Hematopoietic multipotent progenitor cell treated with erythropoietin and hydrocortisone succinate and interleukin-3 and kit ligand, for 17 days (in vitro differentiated cells): ENCODE data around the gene KCNAB1.

Experiments
- DNase-seq: peaks from one replicate; pipeline ENCODE4 v3.0.0-alpha.2; 2015; ENCODE audit warnings: low spot score

The KCNAB1 gene

GRCh38 chr3:156140001-156140595, 19.7 kb downstream of the KCNAB1 start:
- no peak for DNase-seq

- DNase-seq, result no peak
Observed at GRCh38 chr3:156142702-156143101, 22.3 kb downstream of the KCNAB1 start.

- DNase-seq, result no peak
Observed at GRCh38 chr3:156143136-156143535, 22.8 kb downstream of the KCNAB1 start.

GRCh38 chr3:156144060-156144459, 23.7 kb downstream of the KCNAB1 start:
- DNase-seq, result no peak

GRCh38 chr3:156145866-156146265, 25.5 kb downstream of the KCNAB1 start:
- no peak for DNase-seq

- no peak for DNase-seq
Observed at GRCh38 chr3:156148345-156148945, 28.1 kb downstream of the KCNAB1 start.

DNA sequence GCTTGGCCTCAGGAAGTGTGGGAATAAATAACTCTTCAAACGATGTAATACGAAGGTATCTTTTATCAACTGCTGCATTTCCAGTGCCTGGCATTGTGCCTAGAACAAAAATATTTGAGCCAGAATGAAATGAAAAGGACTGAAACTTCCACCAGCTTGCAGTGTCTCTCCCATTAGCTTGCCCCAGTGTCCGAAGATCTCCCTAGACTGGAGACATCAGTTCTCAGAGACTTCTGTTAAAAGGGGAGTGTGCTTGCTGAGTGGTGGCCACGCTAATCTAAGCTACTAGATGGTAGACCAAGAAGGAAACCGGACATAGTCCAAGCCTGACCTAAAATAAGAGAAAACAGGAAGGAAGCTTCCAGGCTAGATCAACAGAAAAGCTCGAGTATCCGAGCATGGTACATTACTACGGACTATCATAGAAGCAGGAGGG, 28.6 kb downstream of the KCNAB1 start:
- DNase-seq, result peak; percentile 25

DNA sequence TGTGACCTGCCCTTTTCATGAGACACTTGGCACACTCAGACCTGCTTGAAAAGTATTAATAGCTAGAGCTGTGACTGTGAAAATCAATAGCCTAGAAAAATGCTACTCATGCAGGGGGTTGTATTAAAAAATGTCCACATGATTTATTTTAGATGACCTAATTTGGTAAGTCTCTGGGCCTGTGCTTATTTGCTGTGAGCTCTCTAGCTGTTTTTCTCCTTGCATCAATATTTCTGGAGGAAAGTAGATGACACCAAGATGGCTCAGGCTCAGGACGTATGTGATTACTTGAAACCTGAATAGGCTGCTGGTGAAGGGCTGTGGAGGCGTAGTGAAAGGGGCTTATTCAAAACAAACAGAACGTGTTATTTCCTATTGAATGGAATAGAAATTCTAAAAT, 29.5 kb downstream of the KCNAB1 start:
- no peak for DNase-seq

GRCh38 chr3:156150434-156151066, 30.2 kb downstream of the KCNAB1 start:
- DNase-seq, result peak; percentile 50

DNA sequence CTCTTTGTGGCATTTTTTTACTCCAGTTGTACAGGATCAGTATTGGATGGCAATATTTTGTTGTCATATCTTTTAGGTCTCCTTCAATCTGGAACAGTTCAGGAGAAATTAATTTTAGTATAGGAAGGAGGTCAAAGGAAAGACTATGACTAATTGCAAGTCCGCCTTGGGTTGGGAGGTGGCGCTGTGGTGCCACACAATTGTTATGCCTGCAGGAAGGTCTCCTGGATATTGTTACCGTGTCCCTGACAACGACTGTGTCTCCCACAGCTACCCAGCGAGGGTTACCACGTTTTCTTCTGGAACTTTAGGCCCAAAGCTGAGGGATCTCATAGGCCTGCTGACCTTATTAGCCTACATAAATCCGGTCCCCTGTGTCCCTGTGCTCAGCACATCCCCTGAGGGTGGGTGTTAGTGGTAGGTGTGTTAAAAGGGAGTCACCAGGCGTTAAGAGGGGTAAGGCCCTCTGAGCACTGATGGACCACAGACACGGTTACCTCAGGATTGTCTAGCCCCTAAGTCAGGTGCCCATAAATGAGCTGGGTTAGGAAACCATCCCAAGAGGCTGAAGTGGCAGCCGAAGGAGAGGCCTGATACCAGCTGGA, 31.5 kb downstream of the KCNAB1 start:
- no peak for DNase-seq

- no peak for DNase-seq
Observed at GRCh38 chr3:156158656-156159295, 38.4 kb downstream of the KCNAB1 start.

GRCh38 chr3:156160647-156161046, 40.3 kb downstream of the KCNAB1 start:
- no peak for DNase-seq

DNA sequence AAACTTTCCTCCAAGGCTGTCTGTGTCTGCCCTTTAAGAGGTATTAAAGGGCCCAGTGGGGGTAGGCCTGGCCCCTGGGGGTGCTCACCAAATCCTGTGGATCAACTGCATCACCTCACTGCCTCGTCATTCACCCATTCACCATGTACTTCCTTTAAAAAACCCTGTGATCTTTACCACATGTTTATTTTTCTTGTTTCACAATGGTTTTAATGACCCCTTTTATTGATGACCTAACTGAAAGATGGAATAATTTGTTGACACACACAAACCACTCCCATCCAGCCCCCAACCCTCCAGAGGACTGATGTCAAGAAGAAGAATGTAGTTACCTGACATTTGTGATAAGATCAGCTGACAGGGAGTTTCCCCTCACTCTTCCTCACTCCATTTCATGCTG, 40.8 kb downstream of the KCNAB1 start:
- DNase-seq, result no peak

DNA sequence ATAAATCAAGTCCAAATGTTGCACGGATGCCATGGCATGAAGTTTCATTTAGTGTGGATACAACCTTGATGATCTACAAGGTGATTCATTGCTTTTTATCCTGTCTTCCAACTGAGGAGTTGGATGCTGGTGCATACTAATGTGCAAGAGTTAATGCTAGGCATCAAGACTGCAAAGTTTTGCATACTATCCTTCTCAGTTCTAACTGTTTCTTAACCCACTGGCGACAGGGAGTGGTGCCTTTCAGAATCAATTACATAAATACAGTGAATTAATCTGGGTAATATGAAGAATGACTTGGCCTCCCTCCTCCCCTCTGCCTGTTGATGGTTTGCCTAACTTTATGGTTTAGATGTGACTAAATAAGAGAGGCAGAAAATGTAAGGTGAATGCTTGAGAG, 43.5 kb downstream of the KCNAB1 start:
- no peak for DNase-seq

GRCh38 chr3:156166808-156167207, 46.4 kb downstream of the KCNAB1 start:
- DNase-seq, result no peak

GRCh38 chr3:156170571-156170970, 50.2 kb downstream of the KCNAB1 start:
- DNase-seq, result no peak

GRCh38 chr3:156171281-156172267, 51.2 kb downstream of the KCNAB1 start:
- DNase-seq, result no peak

DNA sequence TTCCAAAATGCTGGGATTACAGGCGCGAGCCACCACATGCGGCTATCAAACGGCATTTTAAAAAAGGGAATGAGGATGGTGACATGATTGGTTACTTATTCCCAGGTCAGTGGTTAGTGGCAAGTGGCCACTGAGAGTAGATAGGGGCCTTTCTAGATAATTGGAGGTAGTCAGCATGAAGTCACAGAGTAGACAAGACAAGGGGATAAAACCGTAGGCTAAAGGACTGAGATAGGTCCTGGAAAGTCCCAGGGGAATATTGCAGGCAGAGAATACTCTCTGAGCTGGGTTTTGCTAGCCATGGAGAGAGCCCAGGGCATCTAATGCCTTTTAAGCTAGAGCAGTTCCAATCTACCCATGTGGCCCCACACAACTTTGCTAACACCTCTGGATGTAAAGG, 52.2 kb downstream of the KCNAB1 start:
- no peak for DNase-seq

DNA sequence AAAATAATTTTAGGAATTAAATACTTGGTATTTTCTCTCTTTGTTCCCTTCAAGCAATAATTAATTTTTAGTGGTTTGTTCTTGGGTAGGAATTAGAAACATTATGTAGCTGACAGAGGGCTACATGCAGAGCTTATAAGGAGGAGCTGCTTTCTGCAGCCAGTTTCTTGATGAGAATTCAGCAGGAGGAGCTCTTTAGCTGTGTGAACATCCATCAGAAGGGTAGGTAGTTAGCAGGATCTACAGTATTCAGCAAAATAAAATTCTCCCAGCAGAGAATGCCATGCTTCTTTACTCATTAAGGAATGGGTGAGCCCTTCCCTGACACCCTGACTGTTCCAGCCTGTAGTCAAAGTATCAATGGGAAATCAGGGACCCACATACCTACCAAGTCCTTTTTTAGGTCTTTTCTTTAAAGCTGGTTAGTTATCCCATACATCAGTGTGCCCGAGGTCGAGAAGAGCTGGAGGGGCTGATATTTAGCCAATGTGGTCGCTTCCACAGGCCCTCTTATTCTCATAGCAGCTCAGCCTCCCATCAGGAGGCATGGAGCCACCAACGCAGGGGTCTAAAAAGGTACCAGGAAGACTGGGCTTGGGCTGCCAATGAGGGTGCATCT, 54.0 kb downstream of the KCNAB1 start:
- DNase-seq, result no peak

DNA sequence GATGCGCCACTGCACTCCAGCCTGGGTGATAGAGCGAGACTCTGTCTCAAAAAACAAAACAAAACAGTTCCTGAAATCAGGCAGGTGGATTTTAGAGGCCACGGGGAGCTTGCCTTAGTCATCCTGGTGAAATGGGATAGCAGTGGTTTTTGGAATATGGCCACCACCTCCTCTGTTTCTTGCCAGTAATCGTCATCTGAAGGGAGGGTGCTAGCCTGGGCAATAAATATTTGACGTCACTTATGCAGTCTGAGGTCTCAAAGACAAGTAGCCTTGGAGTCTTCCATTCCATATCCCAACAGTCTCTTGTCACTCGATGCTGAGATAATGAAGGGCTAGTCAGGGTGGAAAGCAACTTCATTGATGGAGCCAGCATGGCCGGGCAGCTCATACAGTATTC, 55.2 kb downstream of the KCNAB1 start:
- no peak for DNase-seq

- no peak for DNase-seq
Observed at GRCh38 chr3:156176048-156176447, 55.7 kb downstream of the KCNAB1 start.
